CD4-positive, alpha-beta T cell treated with Interferon alpha-2 for 1 hour (primary cell): Measurements from ENCODE around the gene CXorf38.
"Not testable (repeated sequence)": the region's sequence is repeated elsewhere in the genome, so short reads cannot be mapped to it uniquely, and the experiment has no call there.

Experiments used
- DNase-seq, 2 donors: peaks; one replicate each; pipeline ENCODE4 v3.0.0-alpha.2; 2020 to 2022

Gene CXorf38

DNA sequence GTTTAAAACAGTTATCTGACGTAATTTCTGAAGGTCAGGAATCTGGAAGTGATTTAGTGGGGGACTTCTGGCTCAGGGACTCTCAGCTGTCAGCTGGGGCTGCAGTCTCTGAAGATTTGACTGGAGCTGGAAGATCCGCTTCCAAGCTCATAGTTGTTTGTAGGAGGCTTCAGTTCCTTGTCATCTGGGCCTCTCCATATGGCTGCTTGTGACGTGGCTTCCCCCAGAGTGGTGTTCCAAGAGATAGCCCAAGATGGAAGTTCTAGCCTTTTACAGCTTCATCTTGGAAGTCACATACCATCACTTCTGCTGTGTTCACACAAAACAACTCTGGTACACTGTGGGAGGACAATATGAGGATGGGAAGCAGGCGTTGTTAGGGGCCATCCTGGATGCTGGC lies 22.1 kb downstream of the CXorf38 start:
- no peak for DNase-seq

DNA sequence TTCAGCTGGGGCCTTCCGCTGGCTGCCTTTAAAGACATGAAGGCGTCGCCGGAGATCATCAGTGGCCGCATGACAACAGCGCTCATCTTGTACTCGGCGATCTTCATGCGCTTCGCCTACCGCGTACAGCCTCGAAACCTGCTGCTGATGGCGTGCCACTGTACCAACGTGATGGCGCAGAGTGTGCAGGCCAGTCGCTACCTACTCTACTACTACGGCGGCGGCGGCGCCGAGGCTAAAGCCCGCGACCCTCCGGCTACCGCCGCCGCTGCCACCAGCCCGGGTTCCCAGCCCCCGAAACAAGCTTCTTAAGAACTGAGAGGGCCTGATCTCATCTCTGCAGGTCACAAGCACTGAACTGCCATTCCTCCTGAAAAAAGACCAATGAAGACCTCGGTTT lies 23.7 kb downstream of the CXorf38 start:
- no peak for DNase-seq

DNA sequence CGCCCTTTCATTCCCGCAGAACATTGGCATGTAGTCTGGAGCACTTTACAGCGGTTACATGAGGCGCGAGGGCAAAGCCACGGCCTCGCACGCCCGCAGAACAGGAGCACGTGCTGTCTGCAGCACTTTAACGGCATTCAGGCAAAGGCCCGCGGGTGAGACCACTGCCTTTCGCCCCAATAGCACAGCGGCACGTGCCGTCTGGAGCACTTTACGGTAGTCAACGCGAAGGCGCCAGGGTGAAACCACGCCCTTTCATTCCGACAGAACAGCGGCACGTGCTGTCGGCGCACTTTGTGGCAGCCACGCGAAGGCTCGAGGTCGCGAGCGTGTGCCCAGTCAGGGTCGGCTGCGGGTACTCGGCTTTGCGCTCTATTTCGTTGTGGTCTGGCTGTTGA lies 24.2 kb downstream of the CXorf38 start, which contains the start of gene MPC1L:
MPC1L (plus strand) TSS at position 290 of the 398 bp plus-strand sequence. CDS start 138 bp downstream, outside the sequence.
- no peak for DNase-seq

DNA sequence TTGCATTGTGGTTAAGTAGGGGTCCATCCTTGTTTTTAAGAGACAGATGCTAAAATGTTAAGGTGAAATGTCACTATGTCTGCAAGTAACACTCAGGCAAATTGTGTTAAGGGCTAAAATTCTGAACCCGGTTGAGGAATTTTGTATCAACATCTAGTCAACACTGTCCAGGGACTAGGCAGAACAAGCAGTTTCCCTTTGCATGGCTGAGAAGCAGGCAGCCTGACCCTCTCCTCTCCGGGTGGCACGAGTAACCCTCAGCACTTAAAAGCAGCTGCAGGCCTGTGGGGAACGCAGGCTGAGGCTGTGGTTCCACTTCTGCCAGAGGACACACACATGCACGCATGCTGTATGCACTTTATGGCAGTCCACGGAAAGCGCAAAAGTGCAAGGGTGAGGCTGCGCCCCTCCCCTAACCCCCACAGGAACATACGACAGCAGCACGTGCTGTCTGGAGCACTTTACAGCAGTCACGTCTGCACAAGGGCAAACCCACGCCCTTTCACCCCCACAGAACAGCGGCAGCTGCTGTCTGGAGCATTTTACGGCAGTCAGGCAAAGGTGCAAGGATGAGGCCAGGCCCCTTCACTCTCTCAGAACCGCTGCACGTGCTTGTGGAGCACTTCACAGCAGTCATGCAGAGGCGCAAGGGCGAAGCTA lies 24.8 kb downstream of the CXorf38 start:
- DNase-seq: no peak

DNA sequence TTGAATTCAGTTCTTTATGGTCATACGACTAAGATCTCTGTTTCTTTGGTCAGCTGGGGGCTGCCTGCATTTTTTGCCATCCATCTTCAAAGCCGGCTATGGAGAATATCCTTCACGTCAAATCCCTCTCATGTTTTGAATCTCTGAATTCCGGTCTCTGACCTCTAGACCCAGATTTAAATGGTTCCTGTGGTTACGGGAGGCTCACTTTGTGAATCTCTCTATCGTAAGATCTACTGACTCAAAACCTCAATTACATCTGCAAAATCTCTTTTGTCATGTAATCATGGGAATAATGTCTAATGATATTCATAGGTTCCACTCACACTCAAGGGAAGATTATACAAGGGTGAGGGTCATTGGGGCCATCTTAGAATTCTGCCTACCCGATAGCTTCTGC lies 29.8 kb downstream of the CXorf38 start:
- no peak for DNase-seq

DNA sequence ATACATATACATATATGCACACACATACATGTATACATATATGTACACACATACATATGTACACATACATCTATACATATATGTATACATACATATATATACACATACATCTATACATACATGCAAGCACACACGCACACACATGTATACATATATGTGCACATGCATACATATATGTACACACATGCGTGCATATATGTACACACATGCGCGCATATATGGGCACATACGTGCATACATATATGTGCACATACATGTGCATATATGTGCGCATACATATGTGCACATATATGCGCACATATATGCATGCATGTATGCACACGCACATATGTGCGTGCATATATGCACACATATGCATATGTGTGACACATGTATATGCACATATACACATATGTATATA lies 31.4 kb downstream of the CXorf38 start:
- DNase-seq: no peak

DNA sequence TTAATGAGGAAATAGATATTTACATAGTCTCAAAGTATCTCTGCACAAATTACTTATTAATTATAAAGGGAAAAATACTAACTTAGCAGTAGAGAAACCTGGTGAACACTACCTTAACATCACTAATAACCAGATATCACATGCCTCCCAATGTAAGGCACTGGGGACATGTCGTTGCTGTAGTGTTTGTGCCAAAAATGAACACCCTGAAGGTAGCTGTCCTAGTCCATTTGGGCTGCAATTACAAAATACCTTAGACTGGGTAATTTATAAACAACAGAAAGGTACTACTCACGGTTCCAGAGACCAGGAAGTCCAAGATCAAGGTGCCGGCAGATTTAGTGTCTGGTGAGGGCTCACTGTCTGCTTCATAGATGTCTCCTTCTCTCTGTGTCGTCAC lies 34.9 kb downstream of the CXorf38 start:
- no peak for DNase-seq

DNA sequence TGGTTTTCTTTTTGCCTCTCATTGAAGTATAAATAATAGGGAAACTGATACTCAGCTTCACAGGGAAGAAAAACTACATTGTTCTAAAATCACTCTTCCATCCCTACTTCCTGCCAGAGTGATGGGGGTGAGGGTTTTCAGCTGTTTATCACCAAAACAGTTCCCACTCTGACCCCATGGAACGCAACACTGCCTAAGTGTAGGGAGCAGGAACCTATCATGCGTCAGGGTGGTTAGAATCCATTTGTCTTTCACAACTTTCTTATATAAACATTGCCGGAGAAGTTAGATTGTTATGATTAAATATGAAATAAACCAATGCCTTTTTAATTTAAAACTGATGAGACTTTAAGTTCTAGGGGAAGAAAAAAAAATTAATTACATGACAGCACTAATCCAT lies 40.0 kb downstream of the CXorf38 start:
- no peak for DNase-seq

DNA sequence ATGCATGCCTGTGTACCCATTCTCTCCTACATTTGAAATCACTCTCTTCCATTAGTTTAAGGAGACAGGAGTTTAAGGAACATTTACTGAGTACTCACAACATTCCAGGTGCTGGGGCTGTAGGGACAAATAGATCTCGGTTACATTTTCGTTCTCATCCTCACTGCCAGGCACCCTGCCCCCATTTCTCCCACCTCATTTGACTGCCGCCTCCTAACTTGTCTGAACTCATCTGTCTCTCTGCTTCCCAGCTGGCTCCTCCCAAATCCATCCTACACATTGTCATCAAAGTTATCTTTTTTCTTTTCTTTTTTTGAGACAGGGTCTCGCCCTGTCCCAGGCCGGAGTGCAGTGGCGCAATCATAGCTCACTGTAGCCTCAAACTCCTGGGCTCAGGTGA lies 43.9 kb downstream of the CXorf38 start:
- no peak for DNase-seq

DNA sequence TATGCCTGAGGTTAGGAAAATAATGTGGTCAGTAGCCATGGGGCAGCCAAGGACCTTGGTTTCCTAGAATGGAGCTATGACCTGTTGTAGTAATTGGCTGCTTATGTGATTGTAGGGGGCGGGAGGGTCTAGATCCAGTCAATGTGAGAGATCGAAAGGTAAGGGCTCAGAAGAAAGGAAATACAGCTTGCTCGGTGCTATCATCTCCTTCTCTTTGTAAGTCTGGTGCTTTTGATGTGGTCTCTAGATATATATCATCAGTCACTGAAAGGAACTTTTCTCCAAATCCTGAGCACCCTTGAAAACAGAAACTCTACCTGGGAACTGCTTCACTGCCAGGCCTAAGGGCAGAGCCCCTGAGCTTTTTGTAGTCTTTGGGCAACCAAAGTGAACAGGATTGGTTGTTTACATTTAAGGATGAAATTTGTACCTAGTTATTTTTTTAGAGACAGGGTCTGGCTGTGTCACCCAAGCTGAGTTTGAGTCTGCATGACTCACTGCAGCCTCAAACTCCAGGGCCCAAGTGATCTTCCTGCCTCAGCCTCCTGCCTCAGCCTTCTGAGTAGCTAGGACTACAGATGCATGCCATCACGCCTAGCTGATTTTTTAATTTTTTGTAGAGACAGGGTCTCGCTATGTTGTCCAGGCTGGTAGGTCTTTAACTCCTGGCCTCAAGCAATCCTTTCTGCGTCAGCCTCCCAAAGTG lies 57.6 kb downstream of the CXorf38 start:
- DNase-seq: peak in 1 of 2 donors; percentile 48

DNA sequence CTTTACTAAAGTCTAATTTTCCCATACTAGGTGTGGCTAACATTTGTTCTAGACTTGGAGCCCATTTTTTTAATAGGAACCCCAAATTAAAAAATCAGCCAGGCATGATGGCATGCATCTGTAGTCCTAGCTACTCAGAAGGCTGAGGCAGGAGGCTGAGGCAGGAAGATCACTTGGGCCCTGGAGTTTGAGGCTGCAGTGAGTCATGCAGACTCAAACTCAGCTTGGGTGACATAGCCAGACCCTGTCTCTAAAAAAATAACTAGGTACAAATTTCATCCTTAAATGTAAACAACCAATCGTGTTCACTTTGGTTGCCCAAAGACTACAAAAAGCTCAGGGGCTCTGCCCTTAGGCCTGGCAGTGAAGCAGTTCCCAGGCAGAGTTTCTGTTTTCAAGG lies 59.7 kb downstream of the CXorf38 start:
- DNase-seq: not testable (repeated sequence)

DNA sequence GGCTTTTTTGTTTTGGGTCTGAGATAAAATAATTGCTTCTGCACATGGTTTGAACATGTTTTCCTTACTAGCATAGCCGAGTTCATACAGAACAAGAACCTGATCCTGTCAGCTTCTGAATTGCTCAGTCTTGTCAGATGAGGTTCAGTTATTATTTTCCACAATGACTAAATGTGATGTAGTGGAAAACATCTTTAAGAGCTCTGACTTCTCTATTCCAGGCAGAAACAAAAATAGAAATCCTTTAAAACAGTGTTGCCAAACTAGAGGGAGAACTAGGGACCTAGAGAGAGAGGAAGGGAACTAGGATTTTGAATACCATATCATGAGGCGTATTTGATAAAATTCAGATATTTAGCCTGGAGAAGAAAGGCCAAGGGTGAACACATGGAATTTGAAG lies 64.5 kb downstream of the CXorf38 start:
- DNase-seq: no peak

DNA sequence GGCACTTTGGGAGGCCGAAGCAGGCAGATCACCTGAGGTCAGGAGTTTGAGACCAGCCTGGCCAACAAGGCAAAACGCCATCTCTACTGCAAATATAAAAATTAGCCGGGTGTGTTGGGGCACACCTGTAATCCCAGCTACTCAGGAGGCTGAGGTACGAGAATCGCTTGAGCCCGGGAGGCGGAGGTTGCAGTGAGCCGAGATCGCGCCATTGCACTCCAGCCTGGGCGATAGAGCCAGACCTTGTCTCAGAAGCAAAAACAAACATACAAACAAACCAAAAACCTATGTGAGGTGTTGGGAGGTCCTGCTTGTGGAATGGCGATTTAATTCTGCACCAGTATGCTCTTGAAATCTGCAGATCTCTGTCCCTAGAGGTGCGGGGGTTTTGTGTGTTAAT lies 65.2 kb downstream of the CXorf38 start:
- DNase-seq: not testable (repeated sequence)

DNA sequence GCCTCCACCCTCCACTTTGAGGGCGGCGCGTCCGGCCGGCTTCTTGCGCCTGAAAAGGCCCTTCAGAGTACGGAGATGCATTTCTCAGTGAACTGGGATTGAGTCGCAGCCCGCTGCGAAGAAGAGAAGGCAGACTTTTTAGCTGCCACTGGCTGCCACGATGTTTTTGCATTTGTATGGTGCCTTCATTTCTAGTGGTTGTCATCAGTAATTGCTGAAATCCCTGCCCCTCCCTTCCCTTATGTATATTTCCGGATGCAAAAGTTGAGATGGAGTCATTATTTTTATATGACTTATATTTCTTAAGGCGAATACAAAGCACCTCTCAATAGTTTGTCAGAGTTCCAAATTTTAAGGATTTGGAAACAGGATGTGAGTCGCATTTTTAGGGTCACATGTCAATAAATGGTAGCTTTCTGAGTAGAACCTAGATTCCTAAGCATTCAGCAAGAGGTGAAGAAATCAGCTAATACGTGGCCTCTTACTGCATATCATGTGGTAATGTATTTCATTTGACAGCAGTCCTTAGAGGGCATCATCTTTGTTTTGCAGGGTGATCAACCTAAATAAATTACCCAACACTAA lies 65.9 kb downstream of the CXorf38 start:
- DNase-seq: peak in 1 of 2 donors; percentile 46

DNA sequence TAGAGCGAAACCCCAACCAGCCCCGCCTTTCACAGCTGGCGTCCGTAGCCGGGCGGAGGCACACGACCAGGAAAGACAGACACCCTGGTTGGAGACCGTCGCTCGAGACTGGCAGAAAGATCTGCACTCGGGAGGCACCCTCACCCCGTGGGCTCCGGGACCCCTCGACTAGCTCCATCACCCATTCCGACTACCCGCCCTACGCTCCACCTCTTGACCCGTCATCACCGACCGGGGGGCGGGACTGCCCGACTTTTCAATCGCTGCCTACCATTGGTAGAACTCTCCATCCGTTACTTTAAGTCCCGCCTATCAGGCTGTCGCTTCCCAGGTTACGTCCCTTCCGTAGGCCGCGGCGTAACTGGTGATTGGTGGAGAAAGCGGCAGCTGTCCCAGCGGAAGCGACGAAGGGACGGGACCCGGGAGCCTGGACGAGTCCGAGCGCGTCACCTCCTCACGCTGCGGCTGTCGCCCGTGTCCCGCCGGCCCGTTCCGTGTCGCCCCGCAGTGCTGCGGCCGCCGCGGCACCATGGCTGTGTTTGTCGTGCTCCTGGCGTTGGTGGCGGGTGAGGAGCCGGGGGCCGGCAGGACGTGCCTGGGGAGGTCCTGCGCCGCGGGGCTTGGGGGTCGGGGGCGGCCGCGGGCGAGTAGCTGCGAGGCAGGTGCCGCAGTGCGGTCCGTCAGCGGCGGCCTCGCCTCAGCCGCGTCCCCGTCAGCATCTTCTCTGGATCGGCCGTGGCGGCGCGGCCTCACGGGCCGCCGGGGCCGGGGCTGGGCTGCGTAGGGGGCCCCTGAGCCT lies 66.6 kb downstream of the CXorf38 start, which contains the start of gene ATP6AP2:
ATP6AP2 (plus strand) TSS at position 434 of the 799 bp plus-strand sequence; CDS start at position 530, 96 bp downstream.
- peak; percentile 92 to 94 for DNase-seq

DNA sequence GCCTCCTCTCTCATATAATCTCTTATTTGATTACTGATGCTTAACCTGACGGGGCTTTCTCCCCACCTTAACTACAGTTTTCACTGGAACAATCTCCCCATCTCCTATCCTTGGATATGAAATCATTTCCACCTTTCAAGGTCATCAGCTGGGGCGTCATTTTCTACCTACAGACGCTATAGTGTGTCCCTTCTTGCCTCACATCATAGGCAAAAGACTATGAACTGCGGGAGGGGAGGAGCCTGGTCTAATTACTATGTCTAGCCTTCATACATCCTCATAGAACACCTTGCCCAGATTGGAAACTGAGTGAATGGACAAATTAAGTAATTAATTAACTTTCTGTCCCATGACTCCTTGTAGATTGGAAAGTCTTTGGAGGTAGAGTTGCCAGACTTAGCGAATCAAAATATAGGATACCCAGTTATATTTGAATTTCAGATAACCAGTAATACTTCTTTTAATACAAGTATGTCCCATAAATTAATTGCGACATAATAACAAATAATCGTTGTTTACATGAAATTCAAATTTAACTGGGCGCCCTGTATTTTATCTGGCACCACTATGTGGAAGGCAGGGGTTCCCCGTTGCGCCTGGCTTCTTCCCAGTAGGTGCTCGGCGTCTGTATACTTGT lies 67.3 kb downstream of the CXorf38 start:
- peak in 1 of 2 donors; percentile 5 for DNase-seq

DNA sequence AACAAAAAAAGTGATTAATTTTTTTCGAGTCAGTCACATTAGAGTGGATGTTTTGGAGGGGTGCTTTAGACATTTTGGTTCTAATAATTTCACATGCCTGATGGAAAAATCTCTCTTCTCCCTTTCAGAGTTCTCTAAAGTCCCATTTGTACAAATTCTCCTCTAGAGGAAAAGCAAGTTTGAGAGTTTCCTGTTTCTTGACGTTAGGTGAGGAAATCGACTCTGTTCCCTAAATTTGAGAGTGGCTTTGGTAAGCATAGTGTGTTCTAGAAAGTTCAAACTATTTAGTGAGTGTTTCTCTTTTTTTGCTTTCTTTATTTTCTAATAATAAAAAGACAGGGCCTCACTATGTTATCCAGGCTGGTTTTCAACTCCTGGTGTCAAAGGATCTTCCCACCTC lies 68.2 kb downstream of the CXorf38 start:
- DNase-seq: no peak

DNA sequence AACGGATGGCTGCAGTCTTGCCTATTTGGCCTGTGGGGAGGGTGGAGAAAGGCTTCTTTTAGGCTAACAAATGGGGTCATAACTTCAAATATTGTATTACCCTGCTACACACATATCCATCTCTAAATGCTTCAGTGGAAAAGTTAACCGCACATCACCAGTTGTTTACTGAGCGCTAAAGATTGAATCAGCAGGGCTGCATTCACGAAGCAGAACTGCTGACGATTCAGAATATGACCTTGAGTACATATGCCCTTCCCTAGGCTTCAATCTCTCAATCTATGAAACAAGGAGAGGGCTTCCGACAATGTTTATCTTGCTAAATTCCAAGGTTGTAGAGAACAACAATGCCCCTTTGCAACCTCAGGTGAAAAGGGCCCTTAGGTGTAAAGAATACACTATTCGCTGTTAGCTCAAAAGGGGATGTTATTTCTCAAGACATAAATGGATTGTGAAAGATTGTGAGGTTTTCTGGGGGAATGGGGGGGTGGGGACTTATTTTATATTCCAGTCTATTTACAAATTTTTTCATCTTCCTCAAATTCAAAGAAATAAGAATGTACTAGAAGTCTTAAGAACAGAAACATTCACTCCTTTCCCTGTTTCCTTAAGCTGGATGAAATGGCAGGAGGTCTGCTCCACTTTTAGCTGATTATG lies 69.2 kb downstream of the CXorf38 start:
- no peak for DNase-seq
